Kidney tubule cell (primary cell): ENCODE results near the gene NTF4.
"Not testable (repeated sequence)": the region's sequence is repeated elsewhere in the genome, so short reads cannot be mapped to it uniquely, and the experiment has no call there.

ENCODE experiments used
- DNase-seq: peaks from one replicate; pipeline ENCODE4 v3.0.0-alpha.2; 2018; ENCODE audit warnings: low spot score

The NTF4 gene

GRCh38 chr19:49056902-49057596 lies 7.6 kb downstream of the NTF4 start:
- DNase-seq, result not testable (repeated sequence)

GRCh38 chr19:49056101-49056901 lies 8.3 kb downstream of the NTF4 start:
- DNase-seq, result peak; percentile 52

- DNase-seq, result peak; percentile 61
Observed at GRCh38 chr19:49050376-49051033, 14.1 kb downstream of the NTF4 start.

GRCh38 chr19:49049834-49050233 lies 14.8 kb downstream of the NTF4 start:
- DNase-seq, result not testable (repeated sequence)

GRCh38 chr19:49049011-49049410 lies 15.6 kb downstream of the NTF4 start, which contains the start of gene CGB8:
Gene CGB8 (minus strand): TSS chr19:49049111. CDS start chr19:49048739, 372 bp downstream.
- not testable (repeated sequence) for DNase-seq

GRCh38 chr19:49043548-49043947 lies 21.1 kb downstream of the NTF4 start, which contains the start of gene CGB5:
Gene CGB5 (plus strand): TSS chr19:49043848. CDS start chr19:49044210, 362 bp downstream.
- DNase-seq, result not testable (repeated sequence)

DNA sequence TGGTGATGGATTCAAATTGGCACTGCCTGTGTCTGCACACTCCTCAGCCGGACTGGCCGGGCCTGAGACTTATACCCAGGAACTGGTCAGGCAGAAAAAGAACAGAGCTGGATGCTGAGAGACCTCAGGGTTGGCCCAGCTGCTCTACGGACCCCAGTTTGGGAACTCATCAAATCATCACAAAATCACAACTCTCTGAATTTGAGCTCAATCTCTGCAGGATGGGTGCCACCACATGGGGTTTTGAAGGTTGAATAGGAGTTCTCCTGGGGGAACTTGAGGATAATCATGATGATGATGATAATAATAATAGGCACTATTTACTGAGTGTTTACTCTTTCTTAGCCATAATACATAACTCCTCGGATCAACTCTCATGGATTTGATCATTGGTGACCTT lies 22.0 kb downstream of the NTF4 start:
- not testable (repeated sequence) for DNase-seq

DNA sequence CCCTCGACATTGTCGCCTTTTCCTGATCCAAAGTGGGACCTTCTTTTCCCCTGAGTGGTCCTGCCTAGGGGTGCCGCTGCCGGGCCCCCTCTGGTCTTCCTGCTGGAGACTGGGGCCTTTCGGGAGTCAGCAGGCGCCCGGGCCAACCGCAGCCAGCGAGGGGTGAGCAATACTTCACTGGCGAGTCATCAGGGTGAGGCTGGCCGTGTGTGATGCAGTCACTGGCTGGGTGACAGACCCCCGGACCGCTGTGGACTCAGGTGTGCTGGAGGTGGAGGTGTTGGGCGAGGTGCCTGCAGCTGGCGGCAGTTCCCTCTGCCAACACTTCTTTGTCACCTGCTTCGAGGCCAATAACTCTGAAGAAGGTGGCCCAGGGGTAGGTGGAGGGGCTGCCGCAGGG lies 22.4 kb downstream of the NTF4 start:
- DNase-seq, result peak; percentile 37

- DNase-seq, result not testable (repeated sequence)
Observed at GRCh38 chr19:49039736-49040135, 24.9 kb downstream of the NTF4 start.

DNA sequence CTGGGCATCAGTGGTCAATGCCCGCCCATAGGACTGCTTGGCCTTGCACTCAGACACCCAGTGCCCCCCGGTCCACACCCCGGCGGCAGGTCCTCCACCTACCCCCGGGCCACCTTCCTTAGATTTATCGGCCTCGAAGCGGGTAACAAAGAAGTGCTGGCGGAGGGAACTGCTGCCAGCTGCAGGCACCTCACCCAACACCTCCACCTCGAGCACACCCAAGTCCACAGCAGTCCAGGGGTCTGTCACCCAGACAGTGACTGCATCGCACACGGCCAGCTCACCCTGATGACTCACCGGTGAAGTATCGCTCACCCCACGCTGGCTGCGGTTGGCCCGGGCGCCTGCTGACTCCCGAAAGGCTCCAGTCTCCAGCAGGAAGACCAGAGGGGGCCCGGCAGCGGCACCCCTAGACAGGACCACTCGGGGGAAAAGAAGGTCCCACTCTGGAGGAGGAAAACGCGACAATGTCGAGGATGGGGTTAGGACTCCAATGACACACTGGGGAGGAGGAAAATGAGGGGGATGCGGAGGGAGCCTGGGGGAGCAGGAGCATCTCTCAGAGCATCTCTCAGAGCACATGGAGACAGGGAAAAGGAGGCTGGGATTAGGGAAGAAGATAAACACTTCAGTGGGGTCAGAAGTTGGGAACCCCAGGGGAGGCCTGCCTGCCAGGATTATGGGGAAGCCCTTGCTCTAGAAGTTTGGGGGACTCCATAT lies 25.9 kb downstream of the NTF4 start:
- DNase-seq, result peak; percentile 78

DNA sequence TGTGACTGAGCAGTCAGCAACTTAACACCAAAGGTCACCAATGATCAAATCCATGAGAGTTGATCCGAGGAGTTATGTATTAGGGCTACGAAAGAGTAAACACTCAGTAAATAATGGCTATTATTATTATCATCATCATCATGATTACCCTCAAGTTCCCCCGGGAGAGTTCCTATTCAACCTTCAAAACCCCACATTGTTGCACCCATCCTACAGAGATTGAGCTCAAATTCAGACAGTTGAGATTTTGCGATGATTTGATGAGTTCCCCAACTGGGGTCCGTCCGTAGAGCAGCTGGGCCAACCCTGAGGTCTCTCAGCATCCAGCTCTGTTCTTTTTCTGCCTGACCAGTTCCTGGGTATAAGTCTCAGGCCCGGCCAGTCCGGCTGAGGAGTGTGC lies 26.5 kb downstream of the NTF4 start:
- DNase-seq, result not testable (repeated sequence)

GRCh38 chr19:49036815-49037214 lies 27.8 kb downstream of the NTF4 start, which contains the start of gene CGB1:
Gene CGB1 (minus strand): TSS chr19:49036895. CDS start chr19:49036711, 184 bp downstream.
- not testable (repeated sequence) for DNase-seq

- peak; percentile 27 for DNase-seq
Observed at GRCh38 chr19:49031642-49032301, 32.8 kb downstream of the NTF4 start, which contains the start of gene CGB2. Gene CGB2 (plus strand): TSS chr19:49031890. CDS start chr19:49032096, 206 bp downstream.

GRCh38 chr19:49030323-49030722 lies 34.3 kb downstream of the NTF4 start:
- DNase-seq, result not testable (repeated sequence)

DNA sequence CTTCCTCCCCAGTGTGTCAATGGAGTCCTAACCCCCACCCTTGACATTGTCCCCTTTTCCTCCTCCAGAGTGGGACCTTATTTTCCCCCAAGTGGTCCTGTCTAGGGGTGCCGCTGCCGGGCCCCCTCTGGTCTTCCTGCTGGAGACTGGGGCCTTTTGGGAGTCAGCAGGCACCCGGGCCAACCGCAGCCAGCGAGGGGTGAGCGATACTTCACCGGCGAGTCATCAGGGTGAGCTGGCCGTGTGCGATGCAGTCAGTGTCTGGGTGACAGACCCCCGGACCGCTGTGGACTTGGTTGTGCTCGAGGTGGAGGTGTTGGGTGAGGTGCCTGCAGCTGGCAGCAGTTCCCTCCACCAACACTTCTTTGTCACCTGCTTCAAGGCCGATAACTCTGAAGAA lies 34.9 kb downstream of the NTF4 start:
- peak; percentile 25 for DNase-seq

GRCh38 chr19:49028686-49029085 lies 35.9 kb downstream of the NTF4 start:
- DNase-seq, result not testable (repeated sequence)

GRCh38 chr19:49025599-49025998 lies 39.0 kb downstream of the NTF4 start:
- DNase-seq, result peak; percentile 22

DNA sequence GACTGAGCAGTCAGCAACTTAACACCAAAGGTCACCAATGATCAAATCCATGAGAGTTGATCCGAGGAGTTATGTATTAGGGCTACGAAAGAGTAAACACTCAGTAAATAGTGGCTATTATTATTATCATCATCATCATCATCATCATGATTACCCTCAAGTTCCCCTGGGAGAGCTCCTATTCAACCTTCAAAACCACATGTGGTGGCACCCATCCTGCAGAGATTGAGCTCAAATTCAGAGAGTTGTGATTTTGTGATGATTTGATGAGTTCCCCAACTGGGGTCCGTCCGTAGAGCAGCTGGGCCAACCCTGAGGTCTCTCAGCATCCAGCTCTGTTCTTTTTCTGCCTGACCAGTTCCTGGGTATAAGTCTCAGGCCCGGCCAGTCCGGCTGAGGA lies 39.5 kb downstream of the NTF4 start:
- DNase-seq, result not testable (repeated sequence)

DNA sequence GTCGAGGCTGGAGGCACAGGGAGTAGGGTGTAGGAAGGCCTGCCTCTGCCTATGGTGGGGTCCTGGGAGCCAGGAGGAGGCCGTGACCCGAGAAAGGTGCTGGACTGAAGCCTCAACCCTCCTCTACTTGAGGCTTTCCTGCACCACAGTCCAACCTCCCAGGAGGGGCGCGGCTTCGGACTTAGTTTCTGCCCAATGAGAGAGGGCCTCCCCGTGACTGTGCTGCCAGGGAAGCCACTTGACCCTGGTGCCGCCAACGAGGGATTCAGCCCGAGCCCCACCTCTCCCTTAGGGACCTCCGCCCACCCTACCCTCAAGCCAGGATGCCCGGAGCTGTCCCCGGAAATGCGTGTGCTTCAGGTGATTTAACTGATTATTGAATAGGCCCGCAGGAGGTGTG lies 40.4 kb downstream of the NTF4 start, which contains the start of gene CGB3:
TSS of gene CGB3 (minus strand) at position 101 of the 400 bp plus-strand sequence. CDS start 362 bp downstream, outside the sequence.
- DNase-seq, result not testable (repeated sequence)

DNA sequence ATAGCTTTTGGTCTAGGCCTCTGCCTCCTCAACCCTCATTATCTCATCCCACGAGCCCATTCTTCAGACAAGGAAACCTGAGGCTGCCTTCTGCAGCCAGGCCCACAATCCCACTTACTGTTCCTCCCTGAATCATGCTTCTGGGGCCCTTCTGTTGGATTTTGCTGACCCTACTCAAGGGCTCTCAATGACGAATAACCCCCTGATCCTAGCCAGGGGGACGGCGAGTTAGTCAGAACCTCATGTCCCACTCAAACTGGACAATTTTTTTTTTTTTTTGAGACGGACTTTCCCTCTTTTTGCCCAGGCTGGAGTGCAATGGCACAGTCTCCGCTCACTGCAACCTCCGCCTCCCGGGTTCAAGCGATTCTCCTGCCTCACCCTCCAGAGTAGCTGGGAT lies 42.5 kb downstream of the NTF4 start:
- no peak for DNase-seq
